Heart left ventricle (tissue), 16 donors: ENCODE measurements around the gene DCHS2. TPM values are rescaled to one million over a fixed set of nuclear protein-coding genes. Genes with fewer than 3 reads are reported as not detected.

Experiments
- ATAC-seq, 4 donors: fragments of 200-7000 bp; cut with Tn5 transposase; one replicate each; pipeline ENCODE4 v1.9.1; 2020 to 2022; ENCODE audit warnings: moderate library complexity in 4 of 4, mild to moderate bottlenecking in 3 of 4, moderate number of reproducible peaks in 1 of 4
- DNase-seq, 5 donors: peaks; one replicate each; pipeline ENCODE4 v3.0.0-alpha.2; 2020
- H3K27ac ChIP-seq, 12 donors: fragments of 200-600 bp; sonication (generic) in 4 of 12; one replicate each; pipeline versions ENCODE4 v1.5.0 to v1.8.0; 2016 to 2022; ENCODE audit warnings: mild to moderate bottlenecking in 2 of 12
- H3K27me3 ChIP-seq, 9 donors: fragments of 200-600 bp; sonication (generic) in 2 of 9; one replicate each; pipeline versions ENCODE4 v1.5.1 to v1.8.0; 2016 to 2022; ENCODE audit warnings: mild to moderate bottlenecking in 3 of 9
- H3K36me3 ChIP-seq, 9 donors: fragments of 200-600 bp; sonication (generic) in 2 of 9; one replicate each; pipeline versions ENCODE4 v1.5.0 to v1.8.0; 2018 to 2022; ENCODE audit warnings: mild to moderate bottlenecking in 2 of 9
- H3K4me1 ChIP-seq, 12 donors: fragments of 200-600 bp; sonication (generic) in 4 of 12; one replicate each; pipeline versions ENCODE4 v1.5.0 to v1.8.0; 2016 to 2022; ENCODE audit warnings: mild to moderate bottlenecking in 3 of 12
- H3K4me3 ChIP-seq, 12 donors: fragments of 200-600 bp; sonication (generic) in 4 of 12; one replicate each; pipeline versions ENCODE4 v1.5.0 to v1.8.0; 2017 to 2022; ENCODE audit warnings: mild to moderate bottlenecking in 9 of 12, moderate library complexity in 4 of 12
- H3K9me3 ChIP-seq, 12 donors: fragments of 200-600 bp; sonication (generic) in 4 of 12; one replicate each; pipeline versions ENCODE4 v1.5.0 to v1.8.0; 2016 to 2022; ENCODE audit warnings: mild to moderate bottlenecking in 1 of 12
- POLR2A ChIP-seq, 2 donors: fragments of 450-650 bp; IDR thresholded peaks; one replicate each; pipeline ENCODE4 v1.6.1; 2017; ENCODE audit warnings: antibody characterized with exemption in 2 of 2, mild to moderate bottlenecking in 2 of 2, moderate library complexity in 2 of 2
- WGBS, 4 donors: extraction: QIAGEN DNeasy Blood & Tissue Kit in 2 of 4; methylation state at CpG; one replicate each; pipeline versions ENCODE4 v1.1.5 to v1.1.7; 2013 to 2018; 5-methylcytosine and 5-hydroxymethylcytosine counted together
- intact Hi-C, 10 donors: fragments of 100-400 bp; cut with DNase I; formaldehyde crosslinking; loops; one replicate each; pipeline versions ENCODE4 v1.11.1 to v1.14.2; 2022
- polyA plus RNA-seq, 2 donors: library from polyadenylated mRNA; stranded (reverse); fragments of 200-250 nt; gene quantifications; one replicate each; pipeline ENCODE4 v1.2.3, GENCODE V29; 2013
- total RNA-seq, 9 donors: library from RNA; depleted of rRNA in 2 of 9; stranded (reverse); fragments of >200 nt in 2 of 9; fragmentation: NEBNext Ultra II Directional in 3 of 9; extraction: Animal tissue kit (Norgen Biotek cat#: 25700) in 3 of 9; gene quantifications; one replicate each; pipeline versions ENCODE4 v1.1.0 to v1.2.4, GENCODE V29; 2016 to 2023
- TF ChIP-seq, protein P1 (sequence below), 12 donors: fragments of 200-600 bp; sonication (generic) in 4 of 12; IDR thresholded peaks; one replicate each; pipeline versions ENCODE4 v1.5.0 to v1.8.0; 2018 to 2022; ENCODE audit warnings: antibody characterized with exemption in 12 of 12, mild to moderate bottlenecking in 5 of 12
- donor health status: ischemic (EF 13 %, LVEDD 7.1; RV severe dilation, severe dysfunction).
- donor health status: healthy with polysubstance abuse.
- donor health status: DM: no; HTN: yes; CAD: no.
- donor health status: DM: no; HTN: no; CAD: no.
- donor health status: ischemic (EF 25% LVEDD 6.9; RV normal size, moderate dysfunction).
- donor health status: ischemic (EF 25% LVEDD 5.7; RV mildly dilated, moderate dysfunction).
- donor health status: healthy.
- donor health status: DM: yes; HTN: yes; CAD: no.
- donor health status: ischemic (EF 35%, LVEDD 5.7; RV mildly dilated, moderate dysfunction).
- donor health status: nonischemic (EF 11% LVEDD 7.7; RV severe dilation, severe dysfunction).
- donor health status: DM: yes; HTN: yes; CAD: no.
- donor health status: PGD.
- donor health status: ischemic (EF 29% LVEDD 5.4; RV normal size, mild dysfunction).
- donor health status: nonischemic (EF 23%, LVEDD 6.1; RV moderate dilation, normal function).

DCHS2 gene
- total and polyA plus RNA-seq, 11 donors, result under 0.01 to 0.49 (median 0.15) TPM; not detected in 5

DNA sequence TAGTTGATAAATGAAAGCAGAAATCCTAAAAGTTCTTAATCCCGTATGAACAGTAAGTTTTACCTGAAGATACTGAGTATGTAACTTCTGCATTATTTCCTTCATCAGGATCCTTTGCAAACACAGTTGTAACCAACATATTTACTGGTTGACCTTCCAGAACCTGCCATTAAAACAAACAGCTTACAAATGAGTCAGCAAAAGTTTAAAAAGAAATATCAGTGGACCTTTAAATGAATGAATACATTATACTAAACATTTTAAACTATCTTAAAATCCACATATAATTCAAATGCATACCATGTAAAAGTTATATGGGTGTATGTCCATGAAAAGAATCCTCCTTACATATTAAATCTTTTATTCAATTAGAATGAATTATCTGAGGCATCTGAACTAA is 163.6 kb downstream of the DCHS2 start:
- 59 to 88% (median 73%) methylated on average over 1 of the region's 1 CpG for WGBS, 4 donors
- intact Hi-C loops, result loop anchor here in 1 of 10 donors (10.0 kb wide), 1 partner anchor 177 kb away; no protein-coding TSS in a partner anchor
- Histone ChIP-seq H3K27me3 (peaks cover 0 to 31% (median 10%) of the 10 kb centered on the region in 9 donors), H3K9me3 (peaks cover 0 to 5% (median 0%) of the 10 kb centered on the region in 12 donors), H3K36me3 (no peaks in the 10 kb centered on the region), H3K4me1 (peaks cover 0 to 7% (median 0%) of the 10 kb centered on the region in 12 donors), H3K4me3 (no peak overlapping the region), H3K27ac (no peak overlapping the region)
- no peak for ATAC-seq
- DNase-seq, result no peak
- TF ChIP-seq, protein P1, sequence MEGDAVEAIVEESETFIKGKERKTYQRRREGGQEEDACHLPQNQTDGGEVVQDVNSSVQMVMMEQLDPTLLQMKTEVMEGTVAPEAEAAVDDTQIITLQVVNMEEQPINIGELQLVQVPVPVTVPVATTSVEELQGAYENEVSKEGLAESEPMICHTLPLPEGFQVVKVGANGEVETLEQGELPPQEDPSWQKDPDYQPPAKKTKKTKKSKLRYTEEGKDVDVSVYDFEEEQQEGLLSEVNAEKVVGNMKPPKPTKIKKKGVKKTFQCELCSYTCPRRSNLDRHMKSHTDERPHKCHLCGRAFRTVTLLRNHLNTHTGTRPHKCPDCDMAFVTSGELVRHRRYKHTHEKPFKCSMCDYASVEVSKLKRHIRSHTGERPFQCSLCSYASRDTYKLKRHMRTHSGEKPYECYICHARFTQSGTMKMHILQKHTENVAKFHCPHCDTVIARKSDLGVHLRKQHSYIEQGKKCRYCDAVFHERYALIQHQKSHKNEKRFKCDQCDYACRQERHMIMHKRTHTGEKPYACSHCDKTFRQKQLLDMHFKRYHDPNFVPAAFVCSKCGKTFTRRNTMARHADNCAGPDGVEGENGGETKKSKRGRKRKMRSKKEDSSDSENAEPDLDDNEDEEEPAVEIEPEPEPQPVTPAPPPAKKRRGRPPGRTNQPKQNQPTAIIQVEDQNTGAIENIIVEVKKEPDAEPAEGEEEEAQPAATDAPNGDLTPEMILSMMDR (IDR thresholded peaks at IDR 0.05), result no peak
- TF ChIP-seq POLR2A (IDR thresholded peaks at IDR 0.05), result no peak

DNA sequence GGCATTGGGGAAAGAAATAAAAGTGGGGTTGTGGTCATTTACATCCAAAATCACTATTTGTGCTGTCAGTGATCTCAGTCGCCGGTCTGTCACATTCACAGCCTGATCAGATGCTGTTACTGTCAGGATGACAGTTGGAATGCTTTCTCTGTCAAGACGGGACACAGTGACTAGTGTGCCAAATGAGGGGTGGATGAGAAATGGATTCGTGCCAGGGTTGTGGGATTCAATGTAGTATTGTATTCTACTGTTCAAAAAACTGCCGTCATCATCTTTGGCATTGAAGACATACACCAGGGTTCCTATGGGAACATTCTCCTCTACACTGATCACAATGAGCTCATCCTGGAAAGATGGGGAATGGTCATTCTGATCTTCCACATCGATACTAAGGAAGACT is 171.1 kb downstream of the DCHS2 start:
- ATAC-seq (no peak), DNase-seq (no peak)
- WGBS, 4 donors, result 49 to 53% (median 51%) methylated on average over 6 of the region's 6 CpGs
- Histone ChIP-seq H3K36me3 (no peaks in the 10 kb centered on the region), H3K9me3 (peaks cover 0 to 12% (median 2%) of the 10 kb centered on the region in 12 donors), H3K27ac (no peak overlapping the region), H3K27me3 (peaks cover 0 to 2% (median 0%) of the 10 kb centered on the region in 9 donors), H3K4me1 (no peaks in the 10 kb centered on the region), H3K4me3 (no peak overlapping the region)
- intact Hi-C loops, result loop anchor here in 1 of 10 donors (10.0 kb wide), 1 partner anchor 184 kb away; no protein-coding TSS in a partner anchor
- TF ChIP-seq POLR2A (IDR thresholded peaks at IDR 0.05), result no peak
- TF ChIP-seq, protein P1 (IDR thresholded peaks at IDR 0.05), result no peak

DNA sequence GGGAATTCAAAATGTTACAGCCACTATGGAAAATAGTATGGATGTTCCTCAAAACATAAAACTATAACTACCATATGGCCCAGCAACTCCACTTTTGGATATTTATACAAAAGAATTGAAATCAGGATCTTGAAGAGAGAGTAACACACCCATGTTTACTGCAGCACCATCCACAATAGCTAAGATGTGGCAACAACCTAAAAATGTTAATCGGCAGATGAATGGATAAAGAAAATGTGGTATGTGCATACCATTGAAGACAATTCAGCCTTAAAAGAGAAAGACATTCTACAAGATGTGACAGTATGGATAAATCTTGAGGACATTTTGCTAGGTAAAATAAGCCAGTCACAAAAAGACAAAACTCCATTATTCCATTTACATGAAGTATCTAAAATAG is 171.9 kb downstream of the DCHS2 start:
- Histone ChIP-seq H3K36me3 (no peaks in the 10 kb centered on the region), H3K9me3 (peaks cover 0 to 12% (median 2%) of the 10 kb centered on the region in 12 donors), H3K27ac (no peak overlapping the region), H3K27me3 (no peaks in the 10 kb centered on the region), H3K4me1 (no peaks in the 10 kb centered on the region), H3K4me3 (no peak overlapping the region)
- TF ChIP-seq POLR2A (IDR thresholded peaks at IDR 0.05), result no peak
- no peak for ATAC-seq
- intact Hi-C loops, result loop anchor here in 2 of 10 donors (10.0 kb wide), 2 partner anchors 185 to 535 kb away; partner anchors contain the start of gene SFRP2 (in 2 of the 2)
- 90 to 100% (median 97%) methylated on average over 1 of the region's 1 CpG for WGBS, 4 donors
- DNase-seq, result no peak

DNA sequence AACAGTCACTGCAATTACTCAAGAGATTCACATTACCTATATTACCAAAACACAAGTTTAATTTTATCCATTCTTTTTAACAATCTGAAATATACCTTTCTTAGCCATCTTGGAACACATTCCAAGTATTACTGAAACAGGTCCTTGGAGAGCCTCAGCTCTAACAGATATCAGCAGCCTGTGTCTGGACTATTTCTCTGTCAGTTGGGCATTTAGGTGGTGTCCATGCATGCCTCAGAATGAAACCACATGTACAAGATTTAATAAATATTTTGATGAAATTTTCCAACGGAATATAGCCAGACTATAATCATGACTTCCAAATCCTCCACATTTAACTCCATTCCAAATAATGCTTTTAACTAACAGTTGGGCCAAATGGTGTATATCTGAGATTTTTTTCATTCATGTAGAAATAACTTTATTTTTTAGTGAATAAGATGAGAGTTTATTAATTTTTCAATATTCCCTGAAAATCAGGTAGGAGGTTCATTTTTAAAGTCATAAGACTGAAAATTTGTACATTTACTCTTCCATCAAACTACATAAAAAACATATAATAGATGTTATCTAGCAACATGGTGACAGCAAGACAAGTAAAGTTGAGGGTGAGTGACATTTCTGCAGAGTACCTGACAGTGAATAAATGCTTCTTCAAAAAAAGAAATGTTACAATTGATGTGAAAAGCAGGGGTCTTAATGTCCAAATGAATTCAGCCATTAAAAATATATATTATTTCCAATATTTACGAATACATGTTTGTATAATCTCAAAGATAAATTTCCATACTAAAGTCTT is 174.2 kb downstream of the DCHS2 start:
- 57 to 67% (median 63%) methylated on average over 2 of the region's 2 CpGs for WGBS, 4 donors
- Histone ChIP-seq H3K4me3 (no peak overlapping the region), H3K27me3 (no peaks in the 10 kb centered on the region), H3K9me3 (peaks cover 0 to 12% (median 2%) of the 10 kb centered on the region in 12 donors), H3K36me3 (no peaks in the 10 kb centered on the region), H3K27ac (no peak overlapping the region), H3K4me1 (no peaks in the 10 kb centered on the region)
- TF ChIP-seq, protein P1 (IDR thresholded peaks at IDR 0.05), result no peak
- TF ChIP-seq POLR2A (IDR thresholded peaks at IDR 0.05), result no peak
- DNase-seq (no peak), ATAC-seq (no peak)
- intact Hi-C loops, result loop anchor here in 2 of 10 donors (10.0 kb wide), 1 partner anchor 533 kb away; the partner anchor contains the start of gene SFRP2 (in 2 of the 2)
